Putamen (tissue), 1 donor: ENCODE measurements around the gene MS4A10.
A peak's percentile ranks its signal among the peaks of the same experiment; 100 is the strongest.
"Not testable (repeated sequence)": the region's sequence is repeated elsewhere in the genome, so short reads cannot be mapped to it uniquely, and the experiment has no call there.

Source experiments
- DNase-seq: peaks from one replicate; pipeline ENCODE4 v3.0.0-alpha.2; 2016; ENCODE audit warnings: low spot score

The MS4A10 gene

DNA sequence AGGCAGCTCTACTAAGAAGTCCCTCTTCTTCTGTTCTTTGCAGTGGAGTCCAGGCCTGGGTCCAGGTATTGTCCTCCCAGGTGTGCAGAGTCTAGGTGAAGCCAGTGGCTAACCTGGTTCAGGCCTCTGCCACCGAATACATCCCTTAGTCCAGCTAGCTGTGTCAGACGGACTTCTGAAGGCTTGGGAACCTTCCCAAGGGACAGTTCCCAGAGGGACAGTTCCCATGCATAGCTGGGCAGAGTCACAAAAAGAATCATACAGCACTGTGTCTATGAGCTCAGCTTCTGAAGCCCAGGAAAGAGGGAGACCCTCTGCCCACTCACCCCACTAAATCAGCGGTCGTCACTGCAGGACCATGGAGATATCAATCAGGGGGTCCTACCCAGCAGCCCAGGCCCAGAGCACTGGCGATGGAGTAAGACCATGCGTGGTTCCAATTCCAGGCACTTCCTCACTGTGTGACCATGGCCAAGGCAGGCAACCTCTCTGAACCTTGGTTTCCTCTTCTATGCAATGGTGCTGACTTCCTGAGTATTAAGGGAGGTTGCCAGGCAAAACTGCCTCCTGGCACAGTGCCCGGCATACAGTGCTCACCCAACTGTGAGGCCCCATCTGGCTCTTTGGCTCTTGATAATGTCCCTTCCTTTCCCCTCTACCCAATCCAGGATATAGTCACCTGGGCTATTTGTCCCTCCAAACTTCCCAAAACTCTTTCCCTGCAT lies 3.4 kb downstream of the MS4A10 start:
- no peak for DNase-seq

DNA sequence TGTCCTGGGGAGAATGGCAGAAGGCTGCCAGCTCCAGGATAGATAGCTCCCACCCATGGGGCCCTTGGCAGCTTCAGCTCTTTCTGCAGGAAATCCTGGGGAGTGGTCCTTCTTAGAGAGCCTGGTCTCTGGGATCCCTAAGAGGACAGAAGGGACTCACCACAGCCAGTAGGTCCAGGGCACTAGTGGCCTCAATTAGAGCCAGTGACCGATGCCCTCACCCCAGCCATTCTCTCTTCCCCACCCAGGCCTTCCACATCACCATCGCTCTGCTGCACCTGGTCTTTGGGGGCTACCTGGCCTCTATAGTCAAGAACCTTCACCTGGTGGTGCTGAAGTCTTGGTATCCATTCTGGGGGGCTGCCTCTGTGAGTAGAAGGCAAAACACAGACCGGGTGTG lies 5.6 kb downstream of the MS4A10 start:
- DNase-seq = no peak

DNA sequence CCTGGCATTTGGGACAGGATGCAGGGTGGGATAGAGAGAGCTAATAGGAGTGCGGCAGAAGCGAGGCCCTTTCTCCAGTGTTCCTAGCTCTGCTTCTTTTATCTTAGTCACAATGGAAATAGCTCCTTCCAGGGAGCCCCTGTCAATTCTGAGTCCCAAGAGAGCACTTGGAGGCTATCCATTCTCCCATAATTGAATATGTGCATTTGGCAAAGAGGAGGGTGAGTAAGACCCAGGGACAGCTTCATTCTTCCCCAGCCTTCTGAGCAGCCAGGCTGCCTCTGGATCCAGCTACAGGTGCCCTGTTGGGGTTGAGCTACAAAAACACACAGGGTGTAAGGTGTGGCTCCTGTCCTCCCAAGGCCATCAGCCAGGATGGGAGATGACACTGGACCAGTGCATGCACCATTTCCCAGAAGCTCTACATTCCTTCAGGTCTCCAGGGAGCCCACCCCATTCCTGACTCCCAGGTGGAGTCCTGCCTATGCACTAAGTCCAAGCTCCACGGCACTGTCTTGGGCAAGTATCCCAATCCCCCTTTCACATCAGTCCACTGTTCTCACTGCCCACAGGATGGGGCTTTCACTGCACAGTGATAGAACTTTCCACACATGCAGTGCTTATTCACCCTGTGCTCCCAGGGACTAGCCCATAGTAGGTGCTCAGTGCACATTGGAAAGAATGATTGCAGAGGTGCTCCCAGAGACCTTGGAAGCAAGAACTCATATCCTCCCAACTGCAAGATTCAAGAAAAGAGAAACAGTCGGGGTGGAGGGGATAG lies 6.2 kb downstream of the MS4A10 start:
- DNase-seq = no peak

DNA sequence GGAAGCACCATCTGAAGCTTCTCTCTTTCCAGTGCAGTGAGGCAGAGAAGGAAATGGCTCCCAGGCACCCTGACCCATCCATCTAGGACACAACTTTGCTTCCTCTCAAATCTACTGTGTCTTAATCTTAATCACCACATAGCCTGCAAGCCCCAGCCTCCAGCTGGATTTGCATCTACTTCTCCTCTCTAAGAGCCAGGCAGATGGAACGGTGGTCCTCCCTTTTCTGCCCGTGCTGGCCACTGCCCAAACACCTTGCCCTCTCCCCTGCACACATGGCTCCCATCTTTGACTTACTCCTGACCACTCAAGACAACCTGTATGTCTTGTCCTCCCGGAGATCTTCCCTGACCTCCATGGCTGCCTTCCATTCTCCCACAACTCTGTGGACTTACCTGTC lies 7.4 kb downstream of the MS4A10 start:
- DNase-seq = no peak

DNA sequence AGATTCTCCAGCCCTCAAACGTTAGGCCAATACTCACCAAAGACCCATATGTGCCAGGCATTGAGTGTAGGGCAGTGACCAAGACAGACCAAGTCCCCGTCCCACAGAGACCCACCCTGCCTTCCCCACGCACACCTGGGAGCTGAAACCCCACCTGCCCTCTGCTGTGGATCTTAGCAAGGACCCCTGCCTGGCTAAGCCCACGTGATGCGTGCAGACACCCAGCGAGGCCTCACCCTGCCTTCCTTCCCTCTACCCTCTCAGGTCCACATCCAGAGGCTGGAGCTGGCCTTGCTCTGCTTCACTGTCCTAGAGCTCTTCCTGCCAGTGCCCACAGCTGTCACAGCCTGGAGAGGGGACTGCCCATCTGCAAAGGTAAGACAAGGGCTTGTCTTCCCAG lies 10.2 kb downstream of the MS4A10 start:
- DNase-seq = no peak

DNA sequence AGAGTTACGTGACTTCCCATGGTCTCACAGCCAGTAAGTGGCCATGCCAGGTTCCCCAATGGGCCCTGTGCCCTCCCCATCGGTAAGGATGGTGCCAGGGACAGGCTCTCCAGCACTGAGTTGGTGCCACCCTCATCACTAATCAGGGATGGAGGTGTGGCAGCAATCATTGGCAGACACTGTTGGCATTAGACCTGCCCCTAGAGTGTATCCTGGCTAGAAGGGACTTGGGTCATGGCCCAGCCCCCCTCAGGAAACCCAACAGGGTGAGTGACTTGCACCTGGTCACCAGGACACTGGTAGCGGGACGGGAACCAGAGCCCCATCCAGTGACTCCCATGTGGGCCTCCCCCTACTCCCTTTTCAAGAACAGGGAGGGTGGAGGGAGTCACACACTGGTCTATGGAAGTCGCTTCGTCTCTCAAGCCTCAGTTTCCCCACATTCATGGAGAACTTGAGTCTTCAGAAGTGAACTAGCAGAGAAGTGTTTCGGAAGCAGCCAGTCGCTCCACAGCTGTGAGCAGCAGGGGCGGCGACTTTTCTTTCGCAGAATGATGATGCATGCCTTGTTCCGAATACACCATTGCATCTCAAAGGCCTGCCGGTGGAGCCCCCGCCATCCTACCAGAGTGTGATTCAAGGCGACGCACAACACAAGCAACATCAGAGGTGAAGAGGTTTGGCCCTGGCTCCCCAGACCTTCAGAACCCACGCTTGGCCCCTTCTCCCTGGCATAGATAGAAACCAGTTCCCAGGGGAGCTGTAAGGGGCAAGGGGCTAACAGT lies 12.9 kb downstream of the MS4A10 start:
- DNase-seq = no peak

DNA sequence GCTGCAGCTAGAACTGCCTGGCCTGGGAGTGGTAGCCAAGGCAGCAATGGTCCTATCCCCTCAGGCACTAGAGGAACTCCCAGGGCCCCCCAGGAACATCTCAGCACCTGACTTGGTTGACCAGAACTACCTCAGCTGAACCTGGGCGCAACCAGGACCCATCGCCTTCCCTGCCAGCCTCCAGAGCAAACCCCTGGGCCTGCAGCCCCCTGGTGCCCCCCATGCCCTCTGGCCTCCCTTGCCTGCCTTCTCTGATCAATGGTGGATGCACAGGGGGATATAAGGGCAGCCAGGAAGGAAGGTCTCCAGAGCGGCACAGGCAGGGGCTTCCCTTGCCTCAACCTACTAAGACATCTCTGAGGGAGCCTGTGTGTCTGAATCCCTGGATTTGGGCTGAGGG lies 13.5 kb downstream of the MS4A10 start:
- no peak for DNase-seq

DNA sequence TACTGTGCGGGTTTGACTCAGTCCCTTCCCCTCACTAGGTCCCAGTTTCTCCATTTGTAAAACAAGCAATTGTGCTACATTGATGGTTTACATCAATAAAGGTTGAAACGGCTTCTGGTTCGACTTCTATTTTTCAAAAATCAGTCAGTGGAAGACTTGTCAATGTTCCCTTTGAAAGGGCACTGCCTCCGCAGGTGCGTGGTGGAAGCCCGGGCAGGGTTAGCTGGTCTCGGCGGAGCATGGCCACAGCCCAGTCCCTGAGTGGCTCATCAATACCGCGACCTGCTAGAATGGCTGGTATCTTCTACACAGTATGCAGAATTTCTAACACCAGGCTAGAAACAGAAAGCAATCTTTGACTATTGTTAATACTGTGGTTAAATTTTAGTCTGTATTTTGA lies 16.1 kb downstream of the MS4A10 start:
- DNase-seq = no peak

DNA sequence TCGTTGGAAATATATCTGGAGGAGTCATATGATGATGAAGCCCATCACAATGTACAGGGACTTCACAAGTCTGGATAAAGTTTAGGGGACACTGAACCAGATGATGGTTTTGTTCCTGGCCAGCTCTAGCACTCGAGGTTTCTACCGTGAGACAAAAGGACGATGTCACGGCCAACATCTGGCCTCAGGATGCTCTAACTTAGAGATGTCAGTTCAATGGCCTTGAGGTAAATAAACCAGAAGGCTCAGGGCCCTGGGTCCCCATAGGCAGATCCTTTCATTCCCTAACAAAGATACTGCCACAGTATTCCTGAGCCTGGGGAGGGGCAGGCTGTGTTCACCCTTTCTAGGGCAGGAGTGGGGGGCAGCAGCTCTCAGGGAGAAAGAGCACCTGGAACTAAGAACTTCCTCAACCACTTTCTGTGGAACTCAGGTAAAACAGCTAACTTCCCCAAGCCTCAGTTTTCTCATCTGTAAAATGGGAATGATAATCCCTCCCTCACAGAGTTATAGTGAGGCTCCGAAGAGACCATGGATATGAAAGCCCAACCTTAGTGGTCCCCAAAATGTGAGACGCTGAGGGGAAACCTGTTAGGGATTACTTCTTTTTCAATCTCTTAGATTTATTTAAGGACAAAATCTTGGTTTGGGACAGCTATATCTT lies 18.3 kb downstream of the MS4A10 start:
- no peak for DNase-seq

DNA sequence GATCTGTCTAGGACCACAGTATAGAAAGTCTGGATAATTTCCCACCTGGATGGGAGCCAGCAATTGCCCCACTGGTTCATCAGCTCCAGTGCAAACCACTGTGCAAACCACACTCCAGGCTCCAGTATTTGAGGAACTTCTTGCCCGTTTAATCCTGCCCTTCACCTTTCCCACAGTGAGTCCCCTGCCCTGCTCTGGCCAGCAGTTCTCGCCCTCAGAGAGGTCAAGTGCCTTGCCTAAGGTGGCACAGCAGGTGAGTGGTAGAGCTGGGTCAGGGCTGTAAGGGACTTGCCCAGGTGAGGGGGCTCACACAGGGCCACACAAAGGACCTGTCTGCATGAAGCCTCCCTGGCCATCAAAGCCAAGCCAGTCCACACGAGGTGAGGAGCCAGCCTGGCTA lies 24.1 kb downstream of the MS4A10 start:
- no peak for DNase-seq

DNA sequence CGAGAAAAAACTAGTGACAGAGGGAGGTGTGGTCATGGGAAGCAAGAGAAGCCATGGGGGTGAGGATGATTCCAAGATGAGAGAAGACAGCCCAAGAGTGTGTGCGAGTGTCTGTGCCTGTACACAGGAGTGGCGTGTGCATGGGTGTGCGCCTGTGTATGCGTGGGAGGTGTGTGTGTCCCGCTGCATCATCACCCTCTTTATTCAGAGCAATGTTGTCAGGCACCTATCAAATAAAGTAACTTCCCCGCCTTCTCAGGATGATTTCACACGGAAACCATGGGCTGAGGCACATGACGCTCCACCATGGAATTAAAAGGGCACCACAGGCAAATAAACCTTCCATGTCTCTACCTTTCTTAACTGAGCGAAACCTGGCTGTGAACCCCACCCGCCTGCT lies 24.6 kb downstream of the MS4A10 start:
- DNase-seq = peak; percentile 21

DNA sequence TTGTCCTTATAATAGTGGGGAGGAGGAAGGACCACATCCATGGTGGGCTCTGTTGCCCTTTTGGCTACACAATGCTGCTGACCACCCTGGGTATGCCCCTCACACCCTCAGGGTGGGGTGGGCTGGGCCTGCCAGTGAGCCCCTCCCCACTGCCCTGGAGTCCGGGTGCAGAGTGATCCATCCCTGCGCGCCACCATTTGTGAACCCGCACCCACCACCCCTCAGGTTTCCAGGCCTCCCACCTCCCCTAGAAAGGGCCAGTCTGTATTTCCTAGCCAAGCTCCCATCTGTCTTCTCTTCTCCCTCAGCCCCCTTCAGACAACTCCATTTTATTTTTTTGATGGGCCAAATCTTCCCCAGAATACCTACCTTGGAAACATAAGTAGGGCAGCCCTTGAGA lies 25.0 kb downstream of the MS4A10 start:
- DNase-seq = no peak

DNA sequence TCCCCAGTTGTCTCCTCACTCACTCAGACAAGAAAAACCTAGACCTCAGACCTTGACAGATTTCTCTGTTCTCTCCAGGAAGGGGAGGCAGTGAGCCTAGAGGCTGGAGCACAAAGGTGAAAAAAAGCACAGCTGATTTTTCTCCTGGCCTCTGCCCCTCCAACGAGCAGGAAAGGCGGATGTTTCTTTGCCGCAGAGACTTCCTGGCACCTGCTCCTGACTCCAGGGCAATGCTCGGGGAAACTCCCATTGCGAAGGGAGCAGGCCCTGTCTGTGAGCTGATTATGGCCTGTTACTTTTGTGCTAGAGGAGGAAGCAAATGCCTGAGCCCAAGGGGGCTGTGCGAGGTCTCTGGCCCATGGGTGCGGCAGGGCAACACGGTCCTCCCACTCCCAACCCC lies 25.4 kb downstream of the MS4A10 start:
- no peak for DNase-seq

DNA sequence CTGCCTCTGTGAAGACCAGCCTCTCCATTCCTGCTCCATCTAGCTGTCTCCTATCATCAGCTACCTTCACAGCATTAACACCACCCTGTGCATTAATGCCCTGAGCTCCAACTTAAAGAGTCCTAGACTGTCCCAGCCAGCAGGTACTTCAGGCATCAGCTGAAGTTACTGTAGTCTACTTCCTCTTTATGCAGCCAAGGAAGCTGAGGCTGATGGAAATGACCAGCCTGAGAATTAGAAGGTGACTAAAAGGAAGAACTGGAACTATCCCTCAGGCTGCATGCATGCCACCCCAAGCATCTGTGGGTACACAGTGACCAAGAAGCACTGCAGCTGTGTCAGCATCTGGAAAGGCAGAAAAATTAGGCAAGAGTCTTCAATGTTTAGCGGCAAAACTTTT lies 28.2 kb downstream of the MS4A10 start:
- no peak for DNase-seq

DNA sequence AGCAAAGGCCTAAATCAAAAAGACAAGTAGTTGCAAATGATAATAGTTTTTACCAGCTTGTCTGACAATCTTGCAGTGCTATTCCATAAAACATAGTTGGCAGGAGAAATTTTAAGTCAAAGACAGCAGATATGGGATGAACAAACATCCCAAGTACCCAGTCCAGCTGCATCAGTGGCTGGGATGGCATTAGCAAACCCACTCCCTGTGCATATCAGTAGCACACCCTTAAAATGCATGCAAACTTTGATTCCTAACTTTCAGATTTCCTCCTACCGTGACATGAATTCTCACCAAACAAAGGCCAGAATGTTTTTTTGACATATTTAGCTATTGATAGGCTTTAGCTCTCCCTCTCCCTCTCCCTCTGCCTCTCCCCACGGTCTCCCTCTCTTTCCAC lies 29.0 kb downstream of the MS4A10 start:
- DNase-seq = no peak

DNA sequence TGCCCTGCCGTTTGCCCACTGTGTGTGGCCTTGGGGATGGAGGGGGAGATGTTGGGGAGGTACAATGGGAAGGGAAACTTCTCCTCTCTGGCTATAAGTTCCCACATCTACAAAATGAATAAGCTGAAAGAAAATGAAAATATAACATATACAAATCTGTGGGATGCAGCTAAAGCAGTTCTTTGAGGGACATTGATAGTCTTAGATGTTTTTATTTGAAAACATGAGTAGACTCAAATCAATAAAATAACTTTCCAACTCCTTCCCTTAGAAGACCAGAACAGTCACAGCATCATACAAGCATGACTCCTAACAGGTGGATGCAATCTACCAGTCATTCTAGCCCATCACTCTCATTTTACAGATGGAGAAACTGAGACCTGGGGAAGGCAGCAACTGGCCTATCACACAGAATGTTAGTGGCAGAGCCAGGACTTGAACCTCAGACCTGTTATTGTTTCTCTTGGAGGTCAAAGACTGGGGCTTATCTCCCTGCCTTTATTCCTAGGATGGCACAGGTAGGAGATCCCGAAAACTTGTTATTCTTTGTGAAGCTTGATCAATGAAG lies 31.5 kb downstream of the MS4A10 start:
- no peak for DNase-seq

DNA sequence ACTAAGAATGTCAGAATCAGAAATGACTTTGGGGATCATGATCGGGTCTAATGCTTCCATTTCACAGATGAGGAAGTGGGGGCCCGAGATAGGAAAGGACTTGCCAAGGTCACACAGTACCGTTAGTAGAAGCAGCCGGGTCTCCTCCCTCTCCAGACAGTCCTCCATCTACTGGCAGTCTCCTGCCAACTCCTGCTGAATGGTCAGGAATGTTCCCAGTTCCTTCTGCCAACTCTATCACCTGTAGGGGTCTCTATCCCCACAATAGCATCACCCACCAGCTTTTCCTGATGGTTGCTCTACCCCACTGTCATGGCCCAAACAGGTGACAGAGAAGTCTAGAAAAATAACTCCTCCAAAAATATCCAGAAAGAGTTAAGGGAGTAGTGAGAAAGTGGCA lies 32.9 kb downstream of the MS4A10 start:
- no peak for DNase-seq

DNA sequence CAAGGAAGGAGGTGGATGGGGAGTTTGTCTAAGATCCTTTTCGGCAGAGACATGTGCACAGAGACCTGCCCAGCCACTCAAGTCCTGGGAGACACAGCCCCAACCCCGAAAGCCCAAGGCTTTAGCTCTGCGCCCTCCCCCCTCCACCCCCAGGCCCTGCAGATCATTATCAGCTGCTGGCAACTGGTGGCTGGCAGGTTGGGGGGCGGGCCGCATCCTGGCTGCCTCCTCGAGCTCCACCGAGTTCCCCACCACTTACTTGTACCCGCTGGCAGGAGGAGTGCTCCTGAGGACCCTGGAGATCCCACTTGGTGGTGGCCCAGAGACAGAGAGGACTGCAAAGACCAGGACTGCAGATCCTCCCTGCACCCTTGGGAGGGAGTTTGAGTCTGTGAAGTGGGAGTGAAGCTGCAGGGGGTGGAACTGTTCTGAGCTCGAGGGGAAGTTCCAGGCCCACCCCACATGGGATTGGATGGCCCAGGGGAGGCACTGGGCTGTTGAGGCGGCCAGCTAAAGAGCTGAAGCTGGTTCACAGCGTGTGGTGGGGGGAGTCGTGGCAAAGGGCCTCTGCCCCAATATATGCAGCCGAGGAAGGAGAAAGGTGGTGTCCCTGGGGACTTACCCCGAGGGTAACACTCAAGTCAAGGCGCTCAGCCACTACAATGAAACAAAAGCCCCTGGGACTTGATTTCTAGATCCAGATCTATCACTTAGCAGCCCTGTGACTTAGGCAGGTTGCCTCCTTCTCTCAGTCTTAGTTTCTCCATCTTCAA lies 36.9 kb downstream of the MS4A10 start:
- no peak for DNase-seq

DNA sequence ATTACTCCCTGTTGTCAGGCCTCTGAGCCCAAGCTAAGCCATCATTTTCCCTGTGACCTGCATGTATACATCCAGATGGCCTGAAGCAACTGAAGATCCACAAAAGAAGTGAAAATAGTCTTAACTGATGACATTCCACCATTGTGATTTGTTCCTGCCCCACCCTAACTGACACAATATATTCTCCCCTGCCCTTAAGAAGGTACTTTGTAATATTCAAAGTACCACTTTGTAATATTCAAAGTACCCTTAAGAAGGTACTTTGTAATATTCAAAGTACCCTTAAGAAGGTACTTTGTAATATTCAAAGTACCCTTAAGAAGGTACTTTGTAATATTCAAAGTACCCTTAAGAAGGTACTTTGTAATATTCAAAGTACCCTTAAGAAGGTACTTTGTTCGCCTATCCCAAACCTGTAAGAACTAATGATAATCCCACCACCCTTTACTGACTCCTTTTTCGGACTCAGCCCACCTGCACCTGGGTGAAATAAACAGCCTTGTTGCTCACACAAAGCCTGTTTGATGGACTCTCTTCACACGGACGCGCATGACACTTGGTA lies 38.7 kb downstream of the MS4A10 start:
- DNase-seq = not testable (repeated sequence)

DNA sequence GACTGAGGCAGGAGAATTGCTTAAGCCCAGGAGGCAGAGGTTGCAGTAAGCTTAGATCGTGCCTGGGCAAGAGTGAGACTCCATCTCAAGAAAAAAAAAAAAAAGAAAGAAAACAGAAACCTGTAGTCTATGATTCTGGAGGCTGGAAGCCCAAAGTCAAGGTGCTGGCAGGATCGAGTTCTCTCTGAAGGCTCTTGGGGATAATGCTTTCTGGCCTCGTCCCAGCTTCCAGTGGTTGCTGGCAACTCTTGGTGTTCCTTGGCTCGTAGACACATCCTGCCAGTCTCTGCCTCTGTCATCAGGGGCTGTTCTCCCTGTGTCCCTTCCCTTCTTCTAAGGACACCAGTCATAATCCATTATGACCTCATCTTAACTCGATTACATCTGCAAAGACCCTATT lies 40.0 kb downstream of the MS4A10 start:
- DNase-seq = no peak

DNA sequence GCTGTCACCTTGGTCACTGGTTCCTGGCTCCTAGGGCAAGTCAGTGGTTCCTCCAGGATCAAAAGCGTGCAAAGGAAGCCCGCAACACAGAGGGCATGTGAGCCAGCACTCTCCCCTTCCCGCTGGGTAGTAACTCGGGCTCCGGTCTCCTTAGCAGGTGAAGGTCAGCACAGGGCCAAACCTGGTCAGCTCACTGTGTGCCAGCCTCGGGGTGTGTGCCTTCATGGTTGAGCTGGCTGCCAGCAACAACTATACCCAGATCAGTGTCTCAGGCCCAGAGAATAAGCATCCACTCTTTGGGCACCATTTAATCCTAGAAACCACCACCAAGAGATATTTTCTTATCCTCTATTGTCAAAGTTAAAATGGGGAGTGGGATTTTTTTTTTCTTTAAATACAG lies 40.7 kb downstream of the MS4A10 start:
- DNase-seq = no peak
